GM12878 (cell line): ENCODE data around the gene BBS4. TPM values are rescaled to one million over a fixed set of nuclear protein-coding genes. Genes with fewer than 3 reads are reported as not detected.

Experiments
- EGR1 ChIP-seq, 2 experiments: IDR thresholded peaks; 1 replicate in 1 of 2; 2 replicates in 1 of 2; pipeline ENCODE4 v1.6.1; 2011 to 2012; ENCODE audit warnings: low read depth in 2 of 2, low read length in 2 of 2, borderline replicate concordance in 1 of 2, mild to moderate bottlenecking in 1 of 2, moderate library complexity in 1 of 2
- EP300 ChIP-seq, 2 experiments: fragments of 150-350 bp in 1 of 2; IDR thresholded peaks; 2 replicates each; pipeline ENCODE4 v1.6.1; 2011 to 2012; ENCODE audit warnings: low read depth in 2 of 2, low read length in 2 of 2, borderline replicate concordance in 1 of 2, improper control_type of control experiment in 1 of 2, inconsistent platforms in 1 of 2; ENCODE audit not compliant: control insufficient read depth in 1 of 2
- NFIC ChIP-seq: IDR thresholded peaks from 2 replicates; pipeline ENCODE4 v1.6.1; 2012; ENCODE audit warnings: low read depth, mild to moderate bottlenecking, inconsistent platforms, low read length, moderate library complexity
- NFXL1 ChIP-seq: fragments of 450-650 bp; IDR thresholded peaks from 2 replicates; pipeline ENCODE4 v1.6.1; 2017; ENCODE audit warnings: antibody characterized with exemption, mild to moderate bottlenecking, borderline replicate concordance
- POLR2AphosphoS5 ChIP-seq: IDR thresholded peaks from 2 replicates; pipeline ENCODE4 v1.6.1; 2011; ENCODE audit warnings: mild to moderate bottlenecking, low read length, inconsistent platforms
- REST ChIP-seq: IDR thresholded peaks from 2 replicates; pipeline ENCODE4 v1.6.1; 2012; ENCODE audit warnings: mild to moderate bottlenecking, low read depth, low read length
- SUPT20H ChIP-seq: IDR thresholded peaks from 2 replicates; pipeline ENCODE4 v1.6.1; 2011; ENCODE audit warnings: low read depth, mild to moderate bottlenecking, low read length, moderate library complexity, borderline replicate concordance; ENCODE audit not compliant: control insufficient read depth
- ZNF217 ChIP-seq: fragments of 450-650 bp; IDR thresholded peaks from 2 replicates; pipeline ENCODE4 v1.6.1; 2017; ENCODE audit warnings: antibody characterized with exemption, mild to moderate bottlenecking
- ZNF24 ChIP-seq: fragments of 450-650 bp; IDR thresholded peaks from 2 replicates; pipeline ENCODE4 v1.6.1; 2017; ENCODE audit warnings: antibody characterized with exemption, mild to moderate bottlenecking
- polyA plus RNA-seq, 11 experiments: library from polyadenylated mRNA; depleted of rRNA in 4 of 11; unstranded in 6 of 11; stranded (reverse) in 5 of 11; fragments of >200 nt; fragmentation: Nextera tagmentation in 4 of 11; fragmentation: Illumina TruSeq in 1 of 11; extraction: Ambion mirVana in 4 of 11; extraction: Trizol in 1 of 11; gene quantifications; 1 replicate in 1 of 11; 2 replicates in 10 of 11; pipeline versions ENCODE4 v1.2.1 to v1.2.3, GENCODE V29; 2011 to 2016; ENCODE audit warnings: inconsistent platforms in 2 of 11, missing spikeins in 2 of 11, low read depth in 1 of 11
- total RNA-seq, 4 experiments: library from RNA; depleted of rRNA in 3 of 4; stranded (reverse); fragments of >200 nt in 3 of 4; fragmentation: Illumina TruSeq in 1 of 4; extraction: Trizol in 1 of 4; gene quantifications; 2 replicates each; pipeline versions ENCODE4 v1.2.1 to v1.2.3, GENCODE V29; 2013 to 2021
- TF ChIP-seq, protein P1 (sequence below): fragments of 450-650 bp; formaldehyde crosslinking; IDR thresholded peaks from 2 replicates; pipeline ENCODE4 v1.4.0; 2022; ENCODE audit warnings: mild to moderate bottlenecking, moderate library complexity
- TF ChIP-seq, protein P2 (sequence below): fragments of 450-650 bp; IDR thresholded peaks from 2 replicates; pipeline ENCODE4 v1.6.1; 2018; ENCODE audit warnings: borderline replicate concordance, mild to moderate bottlenecking; ENCODE audit not compliant: partially characterized antibody
- TF ChIP-seq, protein P3 (sequence below): fragments of 450-650 bp; IDR thresholded peaks from 2 replicates; pipeline ENCODE4 v1.6.1; 2016; ENCODE audit warnings: mild to moderate bottlenecking, moderate library complexity, borderline replicate concordance

BBS4 gene
- total and polyA plus RNA-seq, 10 of the 15 experiments (the other 5 are each of a cell fraction or from before 2014, with no cell fraction given) = 7.2 to 22.1 (median 9.9) TPM

DNA sequence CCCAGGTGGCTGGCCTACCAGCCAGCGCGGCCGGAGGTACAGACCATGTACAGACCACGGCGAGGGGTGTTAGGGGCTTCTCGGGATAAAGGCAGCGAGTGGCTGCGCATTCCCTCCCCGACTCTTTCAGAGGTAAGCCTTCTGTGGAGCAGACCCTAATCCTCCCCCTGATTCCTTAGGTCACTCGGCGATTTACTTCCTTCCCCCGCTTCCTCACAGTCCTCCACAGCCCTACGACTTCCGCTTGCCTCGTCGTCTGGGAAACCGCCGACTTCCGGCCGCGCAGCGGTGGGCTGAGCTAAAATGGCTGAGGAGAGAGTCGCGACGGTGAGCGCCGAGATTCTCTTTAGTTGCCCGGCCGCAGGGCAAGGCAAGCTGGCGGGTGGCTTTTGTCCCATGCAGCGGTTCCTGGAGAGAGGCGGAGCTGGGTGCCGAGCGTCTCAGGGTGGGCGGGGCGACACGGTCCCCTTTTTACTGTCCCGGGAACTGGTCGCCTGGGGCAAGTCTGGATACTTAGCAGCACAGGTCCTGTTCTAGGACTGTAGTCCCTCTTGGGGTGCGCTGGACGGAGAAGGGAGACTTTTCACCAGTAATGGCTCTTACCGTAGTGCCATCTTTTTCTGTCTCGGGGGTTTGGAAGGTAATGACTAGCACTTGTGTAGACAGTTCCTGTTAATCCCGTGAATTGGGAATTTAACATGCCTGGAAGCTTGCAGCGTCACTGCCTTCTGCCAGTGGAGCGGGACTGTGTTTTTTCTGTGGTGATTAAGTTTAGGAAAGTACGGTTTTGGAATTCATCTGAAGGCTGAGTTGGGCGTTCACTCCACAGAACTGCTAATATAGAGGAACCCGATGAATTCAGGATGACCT is at the start of gene BBS4, which contains the start of gene HIGD2B (continued):
- TF ChIP-seq POLR2AphosphoS5 (peak; percentile 78), NFIC (no peak; the same call in 1 of the 2 replicates), SUPT20H (no peak), ZNF24 (no peak), REST (no peak), EGR1 (IDR thresholded peaks at IDR 0.05; ENCODE audit: borderline replicate concordance in 1 of 2, low read depth in 2 of 2, low read length in 2 of 2) (peak in 1 of 2 experiments; percentile 41; a peak in 1 of 3 replicates), NFXL1 (no peak), EP300 (IDR thresholded peaks at IDR 0.05; ENCODE audit: borderline replicate concordance in 1 of 2, control insufficient read depth in 1 of 2, low read depth in 2 of 2, low read length in 2 of 2) (no peak), ZNF217 (no peak)
- TF ChIP-seq, protein P1, sequence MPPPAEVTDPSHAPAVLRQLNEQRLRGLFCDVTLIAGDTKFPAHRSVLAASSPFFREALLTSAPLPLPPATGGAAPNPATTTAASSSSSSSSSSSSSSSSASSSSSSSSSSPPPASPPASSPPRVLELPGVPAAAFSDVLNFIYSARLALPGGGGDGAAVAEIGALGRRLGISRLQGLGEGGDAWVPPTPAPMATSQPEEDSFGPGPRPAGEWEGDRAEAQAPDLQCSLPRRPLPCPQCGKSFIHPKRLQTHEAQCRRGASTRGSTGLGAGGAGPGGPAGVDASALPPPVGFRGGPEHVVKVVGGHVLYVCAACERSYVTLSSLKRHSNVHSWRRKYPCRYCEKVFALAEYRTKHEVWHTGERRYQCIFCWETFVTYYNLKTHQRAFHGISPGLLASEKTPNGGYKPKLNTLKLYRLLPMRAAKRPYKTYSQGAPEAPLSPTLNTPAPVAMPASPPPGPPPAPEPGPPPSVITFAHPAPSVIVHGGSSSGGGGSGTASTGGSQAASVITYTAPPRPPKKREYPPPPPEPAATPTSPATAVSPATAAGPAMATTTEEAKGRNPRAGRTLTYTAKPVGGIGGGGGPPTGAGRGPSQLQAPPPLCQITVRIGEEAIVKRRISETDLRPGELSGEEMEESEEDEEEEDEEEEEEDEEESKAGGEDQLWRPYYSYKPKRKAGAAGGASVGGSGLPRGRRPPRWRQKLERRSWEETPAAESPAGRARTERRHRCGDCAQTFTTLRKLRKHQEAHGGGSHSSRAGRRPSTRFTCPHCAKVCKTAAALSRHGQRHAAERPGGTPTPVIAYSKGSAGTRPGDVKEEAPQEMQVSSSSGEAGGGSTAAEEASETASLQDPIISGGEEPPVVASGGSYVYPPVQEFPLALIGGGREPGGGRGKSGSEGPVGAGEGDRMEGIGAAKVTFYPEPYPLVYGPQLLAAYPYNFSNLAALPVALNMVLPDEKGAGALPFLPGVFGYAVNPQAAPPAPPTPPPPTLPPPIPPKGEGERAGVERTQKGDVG (CRISPR knock-in tag) = no peak
- TF ChIP-seq, protein P2, sequence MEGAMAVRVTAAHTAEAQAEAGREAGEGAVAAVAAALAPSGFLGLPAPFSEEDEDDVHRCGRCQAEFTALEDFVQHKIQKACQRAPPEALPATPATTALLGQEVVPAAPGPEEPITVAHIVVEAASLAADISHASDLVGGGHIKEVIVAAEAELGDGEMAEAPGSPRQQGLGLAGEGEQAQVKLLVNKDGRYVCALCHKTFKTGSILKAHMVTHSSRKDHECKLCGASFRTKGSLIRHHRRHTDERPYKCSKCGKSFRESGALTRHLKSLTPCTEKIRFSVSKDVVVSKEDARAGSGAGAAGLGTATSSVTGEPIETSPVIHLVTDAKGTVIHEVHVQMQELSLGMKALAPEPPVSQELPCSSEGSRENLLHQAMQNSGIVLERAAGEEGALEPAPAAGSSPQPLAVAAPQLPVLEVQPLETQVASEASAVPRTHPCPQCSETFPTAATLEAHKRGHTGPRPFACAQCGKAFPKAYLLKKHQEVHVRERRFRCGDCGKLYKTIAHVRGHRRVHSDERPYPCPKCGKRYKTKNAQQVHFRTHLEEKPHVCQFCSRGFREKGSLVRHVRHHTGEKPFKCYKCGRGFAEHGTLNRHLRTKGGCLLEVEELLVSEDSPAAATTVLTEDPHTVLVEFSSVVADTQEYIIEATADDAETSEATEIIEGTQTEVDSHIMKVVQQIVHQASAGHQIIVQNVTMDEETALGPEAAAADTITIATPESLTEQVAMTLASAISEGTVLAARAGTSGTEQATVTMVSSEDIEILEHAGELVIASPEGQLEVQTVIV = peak; percentile 89
- TF ChIP-seq, protein P3, sequence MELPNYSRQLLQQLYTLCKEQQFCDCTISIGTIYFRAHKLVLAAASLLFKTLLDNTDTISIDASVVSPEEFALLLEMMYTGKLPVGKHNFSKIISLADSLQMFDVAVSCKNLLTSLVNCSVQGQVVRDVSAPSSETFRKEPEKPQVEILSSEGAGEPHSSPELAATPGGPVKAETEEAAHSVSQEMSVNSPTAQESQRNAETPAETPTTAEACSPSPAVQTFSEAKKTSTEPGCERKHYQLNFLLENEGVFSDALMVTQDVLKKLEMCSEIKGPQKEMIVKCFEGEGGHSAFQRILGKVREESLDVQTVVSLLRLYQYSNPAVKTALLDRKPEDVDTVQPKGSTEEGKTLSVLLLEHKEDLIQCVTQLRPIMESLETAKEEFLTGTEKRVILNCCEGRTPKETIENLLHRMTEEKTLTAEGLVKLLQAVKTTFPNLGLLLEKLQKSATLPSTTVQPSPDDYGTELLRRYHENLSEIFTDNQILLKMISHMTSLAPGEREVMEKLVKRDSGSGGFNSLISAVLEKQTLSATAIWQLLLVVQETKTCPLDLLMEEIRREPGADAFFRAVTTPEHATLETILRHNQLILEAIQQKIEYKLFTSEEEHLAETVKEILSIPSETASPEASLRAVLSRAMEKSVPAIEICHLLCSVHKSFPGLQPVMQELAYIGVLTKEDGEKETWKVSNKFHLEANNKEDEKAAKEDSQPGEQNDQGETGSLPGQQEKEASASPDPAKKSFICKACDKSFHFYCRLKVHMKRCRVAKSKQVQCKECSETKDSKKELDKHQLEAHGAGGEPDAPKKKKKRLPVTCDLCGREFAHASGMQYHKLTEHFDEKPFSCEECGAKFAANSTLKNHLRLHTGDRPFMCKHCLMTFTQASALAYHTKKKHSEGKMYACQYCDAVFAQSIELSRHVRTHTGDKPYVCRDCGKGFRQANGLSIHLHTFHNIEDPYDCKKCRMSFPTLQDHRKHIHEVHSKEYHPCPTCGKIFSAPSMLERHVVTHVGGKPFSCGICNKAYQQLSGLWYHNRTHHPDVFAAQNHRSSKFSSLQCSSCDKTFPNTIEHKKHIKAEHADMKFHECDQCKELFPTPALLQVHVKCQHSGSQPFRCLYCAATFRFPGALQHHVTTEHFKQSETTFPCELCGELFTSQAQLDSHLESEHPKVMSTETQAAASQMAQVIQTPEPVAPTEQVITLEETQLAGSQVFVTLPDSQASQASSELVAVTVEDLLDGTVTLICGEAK = peak; percentile 89
